ENCODE data around the gene DNAH11.

GRCh38 chr7:21656081-21656480 lies 113.2 kb downstream of the DNAH11 start:
- no peak for TF ChIP-seq REST (IDR thresholded peaks at IDR 0.05; ENCODE audit: low read depth)
- TF ChIP-seq RAD21 (IDR thresholded peaks at IDR 0.05; ENCODE audit: low read depth), result no peak
- TF ChIP-seq CEBPB (IDR thresholded peaks at IDR 0.05), result no peak
- no peak for TF ChIP-seq NFIC (IDR thresholded peaks at IDR 0.05)
- no peak for TF ChIP-seq EGR1 (IDR thresholded peaks at IDR 0.05)
- no peak for TF ChIP-seq EP300 (IDR thresholded peaks at IDR 0.05; ENCODE audit: borderline replicate concordance)
- TF ChIP-seq YY1 (IDR thresholded peaks at IDR 0.05; ENCODE audit: low read depth), result no peak
- TF ChIP-seq TCF12 (IDR thresholded peaks at IDR 0.05; ENCODE audit: low read depth), result no peak
- TF ChIP-seq MAX (IDR thresholded peaks at IDR 0.05), result no peak
- no peak for TF ChIP-seq ZBTB7A (IDR thresholded peaks at IDR 0.05; ENCODE audit: low read depth)
- TF ChIP-seq FOXM1 (IDR thresholded peaks at IDR 0.05; ENCODE audit: borderline replicate concordance, low read depth), result no peak

Data from Ishikawa (cell line).